ENCODE measurements around the gene PPHLN1.
"Not testable (repeated sequence)": the region's sequence is repeated elsewhere in the genome, so short reads cannot be mapped to it uniquely, and the experiment has no call there.

Gene PPHLN1

GRCh38 chr12:42320796-42321195 lies 5.2 kb upstream of the PPHLN1 start:
- in situ Hi-C loops (cut with MboI; ENCODE audit: low sequenced_read_pairs), result no loop called here

- in situ Hi-C loops (cut with MboI; ENCODE audit: low sequenced_read_pairs), result no loop called here
Observed at GRCh38 chr12:42322567-42322966, 3.4 kb upstream of the PPHLN1 start.

- in situ Hi-C loops (cut with MboI; ENCODE audit: low sequenced_read_pairs), result no loop called here
Observed at GRCh38 chr12:42323856-42324255, 2.1 kb upstream of the PPHLN1 start.

- in situ Hi-C loops (cut with MboI; ENCODE audit: low sequenced_read_pairs), result no loop called here
Observed at GRCh38 chr12:42325326-42325652, 678 bp upstream of the PPHLN1 start.

- in situ Hi-C loops (cut with MboI; ENCODE audit: low sequenced_read_pairs), result no loop called here
Observed at GRCh38 chr12:42326541-42327226, 717 bp downstream of the PPHLN1 start.

GRCh38 chr12:42327227-42327590 lies 1.2 kb downstream of the PPHLN1 start:
- in situ Hi-C loops (cut with MboI; ENCODE audit: low sequenced_read_pairs), result no loop called here

GRCh38 chr12:42330097-42330496 lies 4.1 kb downstream of the PPHLN1 start:
- in situ Hi-C loops (cut with MboI; ENCODE audit: low sequenced_read_pairs), result not testable (repeated sequence)

- in situ Hi-C loops (cut with MboI; ENCODE audit: low sequenced_read_pairs), result no loop called here
Observed at GRCh38 chr12:42332301-42333285, 6.6 kb downstream of the PPHLN1 start.

- in situ Hi-C loops (cut with MboI; ENCODE audit: low sequenced_read_pairs), result no loop called here
Observed at GRCh38 chr12:42336286-42336685, 10.3 kb downstream of the PPHLN1 start.

- in situ Hi-C loops (cut with MboI; ENCODE audit: low sequenced_read_pairs), result no loop called here
Observed at GRCh38 chr12:42338280-42338679, 12.3 kb downstream of the PPHLN1 start.

- in situ Hi-C loops (cut with MboI; ENCODE audit: low sequenced_read_pairs), result no loop called here
Observed at GRCh38 chr12:42342028-42342427, 16.1 kb downstream of the PPHLN1 start.

GRCh38 chr12:42343721-42344120 lies 17.8 kb downstream of the PPHLN1 start:
- in situ Hi-C loops (cut with MboI; ENCODE audit: low sequenced_read_pairs), result no loop called here

- in situ Hi-C loops (cut with MboI; ENCODE audit: low sequenced_read_pairs), result no loop called here
Observed at GRCh38 chr12:42346403-42347002, 20.5 kb downstream of the PPHLN1 start.

- in situ Hi-C loops (cut with MboI; ENCODE audit: low sequenced_read_pairs), result not testable (repeated sequence)
Observed at GRCh38 chr12:42349119-42350020, 23.4 kb downstream of the PPHLN1 start.

GRCh38 chr12:42350021-42350407 lies 24.0 kb downstream of the PPHLN1 start:
- in situ Hi-C loops (cut with MboI; ENCODE audit: low sequenced_read_pairs), result not testable (repeated sequence)

- in situ Hi-C loops (cut with MboI; ENCODE audit: low sequenced_read_pairs), result no loop called here
Observed at GRCh38 chr12:42356344-42356743, 30.4 kb downstream of the PPHLN1 start.

GRCh38 chr12:42360747-42361403 lies 34.9 kb downstream of the PPHLN1 start:
- in situ Hi-C loops (cut with MboI; ENCODE audit: low sequenced_read_pairs), result no loop called here

- in situ Hi-C loops (cut with MboI; ENCODE audit: low sequenced_read_pairs), result no loop called here
Observed at GRCh38 chr12:42361909-42362646, 36.1 kb downstream of the PPHLN1 start.

GRCh38 chr12:42362647-42363260 lies 36.8 kb downstream of the PPHLN1 start:
- in situ Hi-C loops (cut with MboI; ENCODE audit: low sequenced_read_pairs), result no loop called here

Data from HL-60/S4 treated with retinoic acid at 250 ng/mL for 4 days and 3 days (cell line).